Mesodermal cell (in vitro differentiated cells): ENCODE data around the gene CHIC2.
"Not testable (repeated sequence)": the region's sequence is repeated elsewhere in the genome, so short reads cannot be mapped to it uniquely, and the experiment has no call there.

Source experiments
- H3K27ac ChIP-seq: 2 replicates; pipeline ENCODE4 v1.7.0; 2013; ENCODE audit warnings: mild to moderate bottlenecking, low read depth, low read length, moderate library complexity; ENCODE audit not compliant: severe bottlenecking
- H3K36me3 ChIP-seq: 2 replicates; pipeline ENCODE4 v1.7.1; 2013; ENCODE audit warnings: mild to moderate bottlenecking, low read length, moderate library complexity; ENCODE audit not compliant: control insufficient read depth, insufficient read depth
- H3K4me1 ChIP-seq: one replicate; pipeline ENCODE4 v1.7.1; 2013; ENCODE audit warnings: mild to moderate bottlenecking, low read length; ENCODE audit not compliant: insufficient read depth, control insufficient read depth, poor library complexity, severe bottlenecking
- H3K4me3 ChIP-seq: 2 replicates; pipeline ENCODE4 v1.7.0; 2013; ENCODE audit warnings: low read length, control low read depth, mild to moderate bottlenecking; ENCODE audit not compliant: insufficient read depth, poor library complexity, severe bottlenecking; ENCODE audit errors: extremely low read depth
- H3K9me3 ChIP-seq: 2 replicates; pipeline ENCODE4 v1.7.1; 2013; ENCODE audit warnings: mild to moderate bottlenecking, low read length, moderate library complexity; ENCODE audit not compliant: control insufficient read depth
- WGBS, 2 experiments: methylation state at CpG; one replicate each; pipeline ENCODE4 v1.1.5; 2013; ENCODE audit warnings: missing lambda C conversion rate in 2 of 2; ENCODE audit not compliant: insufficient coverage in 2 of 2; 5-methylcytosine and 5-hydroxymethylcytosine counted together

Gene CHIC2

DNA sequence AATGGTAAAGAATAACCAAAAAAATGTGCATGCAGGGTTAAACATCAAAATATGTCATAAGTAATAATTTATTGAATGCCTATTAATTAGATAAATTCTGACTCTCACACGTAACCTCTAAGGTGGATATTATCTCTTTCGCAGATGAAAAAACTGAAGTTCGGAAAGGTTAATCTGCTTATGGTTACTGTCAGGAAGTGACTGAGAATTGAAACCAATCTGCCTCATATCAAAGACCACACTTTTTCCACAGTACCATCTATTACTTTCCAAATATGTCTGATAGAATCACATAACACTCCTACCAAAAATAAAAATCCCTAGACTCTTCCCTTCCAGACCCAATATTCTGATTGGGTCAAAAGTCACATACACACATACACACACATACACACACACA, 6.2 kb downstream of the CHIC2 start:
- H3K9me3 ChIP-seq = no peaks in the 10 kb centered on the region
- H3K4me1 ChIP-seq = peaks cover 16% of the 10 kb centered on the region
- no peaks in the 10 kb centered on the region for H3K36me3 ChIP-seq
- H3K27ac ChIP-seq = no peak overlapping the region
- 92% methylated on average over 2 of the region's 3 CpGs; no CpG with 5 or more reads in 1 of the 2 experiments for WGBS, 2 experiments
- no peak overlapping the region for H3K4me3 ChIP-seq

DNA sequence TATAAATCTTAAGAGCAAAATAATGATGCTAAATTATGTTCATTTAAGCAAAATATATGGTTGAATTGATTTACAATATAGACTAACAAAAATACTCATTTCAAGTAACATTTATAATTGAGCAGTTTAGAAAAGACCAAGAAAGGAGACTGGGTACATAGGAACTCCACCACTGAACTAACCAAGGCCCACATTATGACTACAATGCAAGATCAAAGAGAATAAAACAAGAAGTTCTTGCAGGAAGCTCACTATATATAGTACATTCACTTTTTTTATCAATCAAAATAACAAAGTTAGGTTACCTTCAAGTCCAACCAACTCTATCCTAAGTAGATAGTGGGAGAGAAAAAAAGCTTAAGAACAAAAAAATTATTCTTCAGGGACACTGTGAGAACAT, 8.0 kb downstream of the CHIC2 start:
- Histone ChIP-seq H3K36me3 (no peaks in the 10 kb centered on the region), H3K4me1 (peaks cover 5% of the 10 kb centered on the region), H3K27ac (no peak overlapping the region), H3K9me3 (no peaks in the 10 kb centered on the region), H3K4me3 (no peak overlapping the region)

DNA sequence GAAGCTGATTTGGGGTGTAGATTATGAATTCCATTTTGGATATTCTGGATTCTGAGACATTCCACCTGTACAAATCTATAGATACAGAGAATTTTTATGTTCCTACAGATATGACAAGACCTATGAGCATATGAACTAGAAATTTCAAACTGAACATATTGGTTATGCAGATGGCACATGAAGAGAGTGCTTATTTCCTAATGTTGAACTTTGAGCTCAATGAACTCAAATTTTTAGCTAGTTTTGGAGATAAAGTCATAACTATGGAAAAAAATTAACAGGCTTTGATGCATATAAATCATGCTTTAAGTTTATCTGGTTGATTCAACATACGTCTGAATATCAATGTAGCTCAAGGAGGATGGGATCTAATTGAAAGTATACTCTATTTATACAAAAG, 8.9 kb downstream of the CHIC2 start:
- Histone ChIP-seq H3K27ac (no peak overlapping the region), H3K4me3 (no peak overlapping the region), H3K4me1 (peaks cover 7% of the 10 kb centered on the region), H3K9me3 (no peaks in the 10 kb centered on the region), H3K36me3 (no peaks in the 10 kb centered on the region)
- no CpG with 5 or more reads among the region's 1 CpG for WGBS, 2 experiments

DNA sequence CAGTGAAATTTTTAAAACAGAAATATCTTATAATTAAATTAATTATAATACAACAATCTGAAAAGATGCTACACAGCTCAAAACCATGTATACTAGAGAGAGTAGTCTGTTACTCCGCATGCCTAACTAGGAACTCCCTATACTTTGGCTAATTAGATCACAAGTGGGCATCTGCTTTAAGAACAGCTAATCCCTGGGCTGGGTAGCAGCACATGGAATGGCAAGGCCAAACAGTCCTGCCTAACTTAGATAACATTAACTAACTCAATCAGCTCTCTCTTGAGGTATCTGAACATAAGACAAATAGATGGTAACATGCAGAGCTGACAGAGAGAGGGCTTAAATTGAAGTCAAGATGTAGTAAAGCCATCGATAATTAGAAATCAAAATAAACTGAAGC, 9.9 kb downstream of the CHIC2 start:
- no peaks in the 10 kb centered on the region for H3K36me3 ChIP-seq
- 100% methylated on average over 1 to 2 of the region's 2 CpGs for whole genome bisulfite sequencing, 2 experiments
- no peak overlapping the region for H3K27ac ChIP-seq
- no peak overlapping the region for H3K4me3 ChIP-seq
- no peaks in the 10 kb centered on the region for H3K9me3 ChIP-seq
- H3K4me1 ChIP-seq = peaks cover 11% of the 10 kb centered on the region

DNA sequence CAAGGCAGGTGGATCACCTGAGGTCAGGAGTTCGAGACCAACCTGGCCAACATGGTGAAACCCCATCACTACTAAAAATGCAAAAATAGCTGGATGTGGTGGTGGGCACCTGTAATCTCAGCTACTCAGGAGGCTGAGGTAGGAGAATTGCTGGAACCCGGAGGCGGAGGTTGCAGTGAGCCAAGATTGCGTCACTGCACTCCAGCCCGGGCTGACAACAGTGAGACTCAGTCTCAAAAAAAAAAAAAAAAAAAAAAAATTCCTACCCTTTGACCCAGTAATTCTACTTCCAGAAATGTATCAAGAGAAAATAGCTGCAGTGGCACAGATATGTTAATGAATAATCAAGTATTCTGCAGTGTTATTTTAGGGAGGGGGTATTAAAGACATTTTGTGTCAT, 11.1 kb downstream of the CHIC2 start:
- H3K9me3 ChIP-seq, H3K4me3 ChIP-seq, H3K36me3 ChIP-seq, H3K27ac ChIP-seq: not testable (repeated sequence)
- H3K4me1 ChIP-seq = peaks cover 11% of the 10 kb centered on the region
- 92% methylated on average over 2 of the region's 5 CpGs; no CpG with 5 or more reads in 1 of the 2 experiments for WGBS, 2 experiments

DNA sequence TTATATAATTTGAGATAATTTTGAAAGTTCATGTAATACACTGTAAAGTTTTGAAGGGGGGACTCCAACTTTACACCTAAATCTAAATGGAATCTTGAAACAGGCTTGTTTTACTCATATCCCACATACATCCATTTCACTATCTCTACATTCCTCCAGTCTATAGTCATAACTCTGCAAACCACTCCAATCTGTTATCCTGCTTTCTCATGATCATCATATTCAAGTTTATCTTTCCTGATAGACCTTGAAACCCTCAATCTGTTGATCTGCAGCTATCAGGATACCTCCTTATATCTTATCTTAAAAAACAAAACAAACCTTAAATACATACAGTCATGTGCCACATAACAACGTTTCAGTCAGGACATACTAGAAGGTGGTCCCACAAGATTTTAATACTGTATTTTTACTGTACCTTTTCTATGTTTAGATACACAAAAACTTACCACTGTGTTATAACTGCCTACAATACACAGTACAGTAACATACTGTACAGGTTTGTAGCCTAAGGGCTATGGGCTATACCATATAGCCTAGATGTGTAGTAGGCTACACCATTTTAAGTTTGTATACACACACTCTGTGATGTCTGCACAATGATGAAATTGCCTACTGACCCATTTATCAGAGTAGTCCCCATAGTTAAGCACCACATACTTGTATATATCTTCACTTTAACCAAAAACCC, 14.0 kb downstream of the CHIC2 start:
- Histone ChIP-seq H3K4me1 (peaks cover 11% of the 10 kb centered on the region), H3K4me3 (no peak overlapping the region), H3K27ac (peak overlapping the region; percentile 38), H3K36me3 (peaks cover 13% of the 10 kb centered on the region), H3K9me3 (no peaks in the 10 kb centered on the region)
- WGBS, 2 experiments = 67% methylated on average over 1 of the region's 1 CpG; no CpG with 5 or more reads in 1 of the 2 experiments

DNA sequence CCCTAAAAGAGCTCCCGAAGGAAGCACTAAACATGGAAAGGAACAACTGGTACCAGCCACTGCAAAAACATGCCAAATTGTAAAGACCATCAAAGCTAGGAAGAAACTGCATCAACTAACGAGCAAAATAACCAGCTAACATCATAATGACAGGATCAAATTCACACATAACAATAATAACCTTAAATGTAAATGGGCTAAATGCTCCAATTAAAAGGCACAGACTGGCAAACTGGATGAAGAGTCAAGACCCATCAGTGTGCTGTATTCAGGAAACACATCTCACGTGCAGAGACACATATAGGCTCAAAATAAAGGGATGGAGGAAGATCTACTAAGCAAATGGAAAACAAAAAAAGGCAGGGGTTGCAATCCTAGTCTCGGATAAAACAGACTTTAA, 20.8 kb downstream of the CHIC2 start:
- peaks cover 45% of the 10 kb centered on the region for H3K36me3 ChIP-seq
- not testable (repeated sequence) for H3K27ac ChIP-seq, H3K4me1 ChIP-seq, H3K4me3 ChIP-seq, H3K9me3 ChIP-seq
- WGBS, 2 experiments = no CpG with 5 or more reads among the region's 4 CpGs

DNA sequence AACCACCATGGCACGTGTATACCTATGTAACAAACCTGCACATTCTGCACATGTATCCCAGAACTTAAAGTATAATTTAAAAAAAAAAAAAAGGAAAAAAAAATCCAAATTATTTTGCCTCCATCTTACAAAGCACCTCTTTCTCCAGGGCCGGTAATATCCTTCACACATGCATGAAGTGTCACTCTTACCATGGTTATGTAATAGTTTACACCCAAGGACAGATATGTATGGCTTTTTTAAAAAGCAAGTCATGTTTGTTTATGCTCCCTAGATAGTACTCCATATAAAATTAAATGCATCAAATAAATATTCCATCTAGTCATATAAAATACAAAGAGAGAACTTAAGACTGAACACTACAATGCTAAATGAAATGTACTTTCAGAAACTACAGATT, 22.5 kb downstream of the CHIC2 start:
- no peak overlapping the region for H3K27ac ChIP-seq
- no peaks in the 10 kb centered on the region for H3K9me3 ChIP-seq
- H3K4me3 ChIP-seq = no peak overlapping the region
- no peaks in the 10 kb centered on the region for H3K4me1 ChIP-seq
- WGBS, 2 experiments = no CpG with 5 or more reads among the region's 2 CpGs
- peaks cover 41% of the 10 kb centered on the region for H3K36me3 ChIP-seq

DNA sequence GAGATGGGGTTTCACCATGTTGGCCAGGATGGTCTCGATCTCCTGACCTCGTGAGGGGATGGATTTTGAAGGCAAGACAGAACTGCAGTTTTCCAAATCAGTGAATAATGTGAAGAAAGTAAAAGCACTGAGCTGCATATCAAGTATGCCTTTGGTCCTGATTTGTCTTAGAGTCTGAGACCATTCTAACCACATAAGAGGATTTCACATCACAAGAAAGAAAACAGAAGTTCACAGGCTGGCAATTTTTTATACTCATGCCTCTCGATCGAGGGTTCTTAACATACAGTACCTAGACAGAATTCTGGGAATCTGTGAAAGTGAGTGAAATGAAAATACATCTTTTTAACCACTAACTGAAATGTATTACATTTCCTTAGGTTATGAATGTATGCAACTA, 23.3 kb downstream of the CHIC2 start:
- WGBS, 2 experiments = 100% methylated on average over 2 of the region's 4 CpGs; no CpG with 5 or more reads in 1 of the 2 experiments

DNA sequence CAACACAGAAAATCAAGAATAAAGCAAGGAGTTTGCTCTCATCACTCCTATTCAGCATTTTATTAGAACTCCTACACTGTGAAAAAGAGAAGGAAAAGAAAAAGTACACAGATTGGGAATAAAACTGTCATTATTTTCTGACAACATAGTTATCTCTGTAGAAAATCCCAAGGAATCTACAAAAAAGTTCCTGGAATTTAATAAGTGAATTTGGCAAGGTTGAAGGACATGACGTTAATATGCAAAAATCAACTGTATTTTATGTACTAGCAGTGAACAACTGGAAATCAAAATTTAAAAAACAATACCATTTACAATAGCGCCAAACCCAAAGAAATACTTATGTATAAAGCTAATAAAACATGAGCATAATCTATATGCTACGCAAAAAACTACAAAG, 26.3 kb downstream of the CHIC2 start:
- WGBS, 2 experiments = 100% methylated on average over 1 of the region's 3 CpGs; no CpG with 5 or more reads in 1 of the 2 experiments

More for the DNA sequence above, 23.3 kb downstream of the CHIC2 start:
- Histone ChIP-seq H3K27ac (no peak overlapping the region), H3K36me3 (peaks cover 43% of the 10 kb centered on the region), H3K4me3 (no peak overlapping the region), H3K4me1 (no peaks in the 10 kb centered on the region), H3K9me3 (no peaks in the 10 kb centered on the region)

DNA sequence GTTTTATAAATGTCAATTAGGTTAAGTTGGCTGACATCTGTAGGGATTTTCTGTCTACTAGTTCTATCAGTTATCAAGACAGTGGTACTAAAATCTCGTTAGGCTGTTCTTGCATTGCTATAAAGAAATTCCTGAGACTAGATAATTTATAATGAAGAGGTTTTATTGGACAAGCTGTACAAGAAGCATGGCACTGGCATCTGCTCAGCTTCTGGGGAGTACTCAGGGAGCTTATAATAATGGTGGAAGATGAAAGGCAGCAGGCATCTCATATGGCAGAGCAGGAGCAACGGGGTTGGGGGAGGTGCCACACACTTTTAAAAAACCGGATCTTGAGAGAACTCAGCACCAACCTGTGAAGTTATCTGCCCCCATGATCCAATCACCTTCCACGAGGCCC, 28.2 kb downstream of the CHIC2 start:
- Histone ChIP-seq H3K36me3 (peaks cover 47% of the 10 kb centered on the region), H3K27ac (no peak overlapping the region), H3K9me3 (no peaks in the 10 kb centered on the region), H3K4me1 (no peaks in the 10 kb centered on the region), H3K4me3 (no peak overlapping the region)
- 61 to 85% methylated on average over 2 to 3 of the region's 4 CpGs for WGBS, 2 experiments

More for the DNA sequence above, 26.3 kb downstream of the CHIC2 start:
- Histone ChIP-seq H3K4me3 (no peak overlapping the region), H3K27ac (no peak overlapping the region), H3K4me1 (no peaks in the 10 kb centered on the region), H3K36me3 (peaks cover 56% of the 10 kb centered on the region), H3K9me3 (no peaks in the 10 kb centered on the region)
